HL-60/S4 treated with phorbol 12-myristate 13-acetate at 8.2 ng/mL for 4 days and 3 days (cell line): ENCODE measurements around the gene GJA4.
"Not testable (repeated sequence)": the region's sequence is repeated elsewhere in the genome, so short reads cannot be mapped to it uniquely, and the experiment has no call there.

ENCODE experiments used
- in situ Hi-C: fragments of 300-500 bp; cut with MboI; formaldehyde crosslinking; loops from 2 replicates; pipeline ENCODE4 v1.15.0; 2022; ENCODE audit warnings: low sequenced_read_pairs

GJA4 gene

DNA sequence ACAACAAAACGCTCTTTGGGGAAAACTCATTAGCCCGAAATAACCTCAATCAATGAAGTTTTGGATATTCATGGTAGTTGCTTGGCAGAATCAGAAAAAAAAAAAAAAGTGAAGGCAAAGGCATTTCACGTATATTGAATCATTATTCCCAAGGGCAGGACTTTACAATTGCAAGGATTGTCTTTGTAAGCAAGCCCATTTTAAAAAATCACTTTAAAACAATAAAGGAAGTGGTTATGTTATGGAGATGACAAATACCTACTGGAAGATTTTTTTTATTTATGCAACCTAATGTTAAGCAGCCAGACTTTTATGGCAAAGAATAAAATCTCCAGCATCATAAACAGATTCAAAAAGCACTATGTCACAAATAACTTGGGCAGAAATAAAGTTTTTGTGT is 23.9 kb upstream of the GJA4 start:
- in situ Hi-C loops, result no loop called here

DNA sequence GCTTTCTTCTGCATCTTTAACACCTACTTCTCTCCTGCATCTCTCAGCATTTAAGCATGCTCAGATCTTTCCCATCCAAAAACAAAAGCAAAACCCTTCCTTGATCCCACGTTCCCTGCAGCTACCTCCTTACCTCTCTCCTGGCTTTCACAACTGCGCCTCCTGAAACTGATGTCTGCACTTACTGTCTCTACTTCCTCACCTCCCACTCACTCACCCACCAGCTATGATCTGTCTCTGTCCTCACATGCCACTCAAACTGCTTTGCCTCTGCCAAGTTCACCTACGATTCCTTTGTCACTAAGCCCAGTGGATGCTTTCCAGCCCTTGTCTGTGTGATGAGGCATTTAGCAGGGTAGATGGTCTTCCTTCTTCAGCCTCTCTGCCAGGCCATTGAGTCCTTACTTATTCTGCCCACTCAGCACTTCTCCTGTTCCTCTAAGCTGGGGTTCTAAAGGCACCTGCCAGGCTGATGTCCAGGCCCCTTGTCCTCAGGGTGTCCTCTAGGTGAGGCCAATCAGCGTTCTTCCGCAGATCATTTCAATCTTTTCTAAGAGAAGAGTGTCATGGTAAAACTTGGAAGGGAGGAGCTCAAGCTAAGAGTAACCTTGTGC is 21.8 kb upstream of the GJA4 start:
- in situ Hi-C loops, result no loop called here

DNA sequence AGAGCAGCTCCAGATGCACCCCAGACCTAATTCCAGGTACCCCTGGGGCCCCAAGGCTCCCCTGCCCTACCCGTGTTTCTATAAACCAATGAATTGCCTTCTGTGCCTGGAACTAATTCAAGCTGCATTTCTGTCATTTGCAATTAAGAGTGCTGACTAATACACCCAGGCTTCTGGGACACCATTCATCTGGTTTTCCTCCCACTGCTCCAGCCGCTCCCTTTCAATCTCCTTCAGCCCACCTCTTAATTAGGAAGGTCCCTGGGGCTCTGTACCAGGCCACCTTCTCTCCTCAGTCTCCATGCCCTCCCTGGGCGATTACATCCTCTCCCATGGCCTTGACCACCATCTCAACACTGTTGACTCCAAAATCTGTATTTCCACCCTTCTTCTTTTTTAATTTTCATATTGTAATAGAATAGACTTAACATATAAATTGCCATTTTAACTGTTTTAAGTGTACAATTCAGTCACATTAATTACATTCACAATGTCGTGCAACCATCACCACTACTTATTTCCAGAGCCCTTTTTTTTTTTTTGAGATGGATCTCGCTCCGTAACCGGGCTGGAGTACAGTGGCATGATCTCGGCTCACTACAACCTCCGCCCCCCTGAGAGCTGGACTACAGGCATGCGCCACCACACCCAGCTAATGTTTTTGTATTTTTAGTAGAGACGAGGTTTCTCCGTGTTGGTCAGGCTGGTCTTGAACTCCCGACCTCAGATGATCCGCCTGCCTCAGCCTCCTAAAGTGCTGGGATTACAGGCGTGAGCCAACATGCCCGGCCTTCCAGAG is 21.0 kb upstream of the GJA4 start:
- in situ Hi-C loops, result no loop called here

DNA sequence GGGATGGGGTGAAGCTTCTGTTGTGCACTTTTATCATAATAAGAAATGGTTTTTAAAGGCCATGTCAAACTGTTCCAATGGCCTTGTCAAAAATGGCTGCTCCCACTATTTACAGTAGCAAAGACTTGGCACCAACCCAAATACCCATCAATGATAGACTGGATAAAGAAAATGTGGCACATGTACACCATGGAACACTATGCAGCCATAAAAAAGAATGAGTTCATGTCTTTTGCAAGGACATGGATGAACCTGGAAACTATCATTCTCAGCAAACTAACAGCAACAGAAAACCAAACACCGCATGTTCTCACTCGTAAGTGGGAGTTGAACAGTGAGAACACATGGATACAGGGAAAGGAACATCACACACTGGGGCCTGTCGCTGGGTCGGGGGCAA is 19.7 kb upstream of the GJA4 start:
- in situ Hi-C loops, result not testable (repeated sequence)

DNA sequence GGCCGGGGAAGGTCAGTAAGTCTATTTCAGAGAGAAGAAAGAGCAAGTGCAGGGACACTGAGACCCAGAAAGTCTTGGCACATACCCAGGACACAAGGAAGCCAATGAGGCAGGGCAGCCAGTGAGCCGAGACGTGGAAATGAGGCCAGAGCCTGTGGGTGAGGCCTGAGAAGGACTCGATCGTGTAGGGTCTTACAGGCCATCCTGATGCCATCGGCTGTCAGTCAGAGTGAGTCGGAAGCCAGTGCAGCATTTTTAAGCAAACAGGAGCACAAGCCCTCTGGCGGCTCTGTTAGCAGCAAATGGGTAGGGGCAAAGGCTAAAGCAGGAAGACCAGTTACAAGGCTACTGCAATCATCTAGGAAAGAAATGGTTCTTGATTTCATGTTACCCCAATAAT is 17.8 kb upstream of the GJA4 start:
- in situ Hi-C loops, result no loop called here

DNA sequence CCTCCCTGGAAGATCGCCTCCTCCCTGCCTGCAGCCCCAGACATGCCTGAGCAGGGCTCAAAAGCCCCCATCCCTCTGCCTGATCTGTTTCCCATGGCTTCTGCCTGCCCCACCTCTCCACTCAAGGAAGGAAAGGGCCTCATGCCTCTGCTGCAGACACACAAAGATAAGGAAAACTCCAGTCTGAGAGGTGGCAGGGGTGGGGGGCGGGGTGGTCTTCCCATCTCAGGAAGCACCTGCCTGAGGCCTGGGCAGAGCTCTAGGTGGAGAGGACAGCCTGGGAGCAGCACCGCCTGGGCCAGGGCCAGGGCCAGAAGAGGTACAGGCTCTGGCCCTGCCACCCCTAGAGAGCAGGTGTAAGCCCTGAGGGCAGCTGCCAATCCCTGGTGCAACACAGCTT is 15.9 kb upstream of the GJA4 start:
- in situ Hi-C loops, result no loop called here

DNA sequence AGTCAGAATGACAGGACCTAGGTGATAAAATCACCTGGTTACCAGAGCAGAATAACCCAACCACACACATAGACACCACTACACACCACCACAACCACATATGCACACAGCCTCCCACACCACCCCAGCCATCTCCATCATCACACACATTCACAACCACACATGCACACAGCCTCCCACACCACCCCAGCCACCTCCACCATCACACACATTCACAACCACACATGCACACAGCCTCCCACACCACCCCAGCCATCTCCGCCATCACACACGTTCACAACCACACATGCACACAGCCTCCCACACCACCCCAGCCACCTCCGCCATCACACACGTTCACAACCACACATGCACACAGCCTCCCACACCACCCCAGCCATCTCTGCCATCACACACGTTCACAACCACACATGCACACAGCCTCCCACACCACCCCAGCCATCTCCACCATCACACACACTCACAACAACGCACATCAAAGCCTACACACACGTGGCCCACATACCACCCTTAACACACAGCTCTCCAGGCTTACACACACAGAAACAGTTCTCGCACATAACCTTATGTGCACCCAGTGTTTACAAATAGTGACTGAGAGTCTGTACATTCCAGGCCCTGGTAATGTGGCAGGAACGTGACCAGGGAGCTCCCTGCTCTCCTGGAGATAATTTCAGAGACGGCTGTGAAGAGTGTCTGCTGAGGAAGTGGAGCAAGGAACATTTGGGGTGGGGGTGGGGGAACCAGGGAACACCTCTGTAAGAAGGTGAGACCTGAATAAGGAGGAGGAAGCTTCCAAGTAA is 15.1 kb upstream of the GJA4 start:
- in situ Hi-C loops, result no loop called here

DNA sequence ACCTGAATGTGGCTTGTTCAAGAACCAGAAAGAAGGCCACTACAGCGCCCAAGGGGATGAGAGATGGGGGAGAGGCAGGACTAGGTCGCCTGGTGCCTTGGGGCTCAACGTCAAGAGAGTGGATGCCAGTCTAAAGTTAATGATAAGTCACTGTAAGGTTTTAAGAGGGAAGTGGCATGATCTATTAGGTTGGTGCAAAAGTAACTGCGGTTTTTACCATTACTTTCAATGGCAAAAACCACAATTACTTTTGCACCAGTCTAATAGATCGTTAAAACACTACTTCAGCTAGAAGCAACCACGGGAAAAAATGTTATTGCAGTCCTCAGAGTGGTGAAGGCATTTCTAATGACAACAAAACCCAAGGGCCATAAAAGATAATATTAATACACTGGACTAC is 14.4 kb upstream of the GJA4 start:
- in situ Hi-C loops, result no loop called here

DNA sequence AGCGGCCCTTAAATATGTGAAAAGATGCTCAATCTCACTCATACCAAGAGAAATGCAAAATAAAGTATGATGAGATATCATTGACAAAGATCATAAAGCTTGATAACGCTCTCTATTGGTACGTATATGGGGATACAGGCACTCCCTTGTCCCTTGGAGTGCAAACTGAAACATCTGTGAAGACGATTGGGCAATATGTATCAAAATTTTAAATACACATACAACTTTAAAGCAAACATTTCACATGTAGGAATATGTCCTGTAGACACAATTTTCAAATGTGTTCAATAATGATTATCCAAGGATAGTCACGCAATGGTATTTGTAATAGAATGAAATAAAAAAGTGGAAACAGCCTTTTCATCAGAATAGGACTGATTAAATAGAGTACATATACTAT is 13.8 kb upstream of the GJA4 start:
- in situ Hi-C loops, result no loop called here

DNA sequence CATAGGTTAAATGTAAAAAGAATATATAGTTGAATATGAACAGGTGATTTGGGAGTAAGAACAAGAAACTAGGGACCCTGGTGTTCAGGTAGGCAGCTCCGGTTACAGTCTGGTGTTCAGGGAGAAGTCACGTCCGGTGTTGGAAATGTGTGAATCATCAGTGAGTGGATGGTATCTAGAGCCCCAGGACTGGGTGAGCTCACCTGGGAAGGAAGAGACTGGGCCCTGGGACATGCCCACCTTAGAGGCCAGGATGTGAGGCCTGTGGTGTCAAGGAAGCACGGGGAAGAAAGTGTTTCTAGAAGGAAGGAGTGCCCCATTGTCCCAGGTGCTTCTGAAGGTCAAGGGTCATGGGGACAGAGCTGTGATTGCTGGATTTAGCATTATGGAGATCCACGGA is 13.3 kb upstream of the GJA4 start:
- in situ Hi-C loops, result no loop called here

DNA sequence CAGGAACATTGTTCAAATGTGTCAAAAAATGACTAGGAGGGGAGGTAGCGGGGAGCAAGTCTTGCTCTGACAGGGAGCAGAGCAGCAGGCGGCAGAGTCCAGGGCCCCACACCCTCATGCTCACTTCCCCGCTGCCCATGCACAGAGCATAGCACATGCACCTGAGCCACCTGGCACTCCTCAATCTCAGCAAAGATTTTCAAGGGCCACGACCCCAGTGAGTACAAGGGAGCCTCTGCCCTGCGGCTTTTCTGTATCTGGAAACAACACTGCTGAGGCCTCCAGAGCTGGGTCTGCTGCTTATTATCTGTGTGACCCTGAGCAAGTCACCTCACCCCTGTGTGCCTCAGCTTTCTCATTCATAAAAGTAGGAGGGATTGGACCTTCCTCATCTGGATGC is 12.8 kb upstream of the GJA4 start:
- in situ Hi-C loops, result no loop called here

DNA sequence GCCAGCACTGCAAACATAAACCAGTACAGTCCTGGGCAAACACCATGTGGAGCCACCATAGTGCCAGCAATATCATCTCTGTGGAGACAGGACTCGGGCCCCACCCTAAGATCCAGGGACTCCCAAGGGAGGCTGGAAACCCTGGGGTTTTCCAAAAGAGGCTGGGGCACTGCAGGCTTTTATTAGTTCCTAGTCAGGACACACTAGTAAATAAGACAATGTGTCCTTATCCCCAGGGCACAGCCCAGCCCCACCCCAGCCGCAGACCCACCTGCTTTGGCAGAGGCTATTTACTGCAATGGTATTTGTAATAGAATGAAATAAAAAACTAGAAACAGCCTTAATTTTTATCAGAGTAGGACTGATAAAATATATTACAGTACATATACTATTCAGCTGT is 12.3 kb upstream of the GJA4 start:
- in situ Hi-C loops, result no loop called here

DNA sequence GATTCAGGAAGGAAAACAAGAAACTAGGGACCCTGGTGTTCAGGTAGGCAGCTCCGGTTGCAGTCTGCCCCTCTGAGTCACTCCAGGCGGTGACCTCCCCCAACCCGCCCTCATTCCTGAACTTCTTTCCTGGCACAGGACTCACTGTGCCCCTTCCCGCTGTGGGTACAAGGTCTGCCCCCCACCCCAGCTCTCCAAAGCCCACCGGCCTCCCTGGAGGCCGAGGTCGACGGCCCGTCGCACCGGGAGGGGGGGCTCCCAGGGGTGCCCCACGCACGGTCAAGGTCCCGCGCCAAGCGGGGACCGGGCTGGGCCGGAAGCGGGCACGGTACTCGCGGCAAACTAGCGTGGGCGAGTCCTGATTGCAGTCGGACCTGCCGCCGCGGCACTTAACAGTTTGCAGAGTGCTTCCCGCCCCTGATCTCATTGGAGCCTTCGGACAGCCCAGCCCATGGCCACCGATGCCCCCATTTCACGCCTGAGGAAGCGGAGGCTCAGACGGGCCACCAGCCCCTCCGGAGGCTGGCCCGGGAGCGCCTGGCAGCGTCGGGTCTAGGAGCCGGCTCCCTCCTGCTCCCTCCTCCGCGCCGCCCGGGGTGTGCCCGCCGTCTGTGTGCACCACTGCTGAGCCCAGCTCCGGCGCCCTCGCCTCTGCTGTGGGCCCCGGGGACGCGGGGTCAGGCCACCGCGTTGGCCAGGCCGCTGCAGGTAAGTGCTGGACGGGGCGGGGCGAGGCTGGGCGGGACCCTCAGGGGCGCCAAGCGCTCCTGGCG is 11.5 kb upstream of the GJA4 start, which contains the start of gene GJB3:
Gene GJB3 (plus strand): TSS at position 144 of the 773 bp plus-strand sequence. CDS start 3,549 bp downstream, outside the sequence.
- in situ Hi-C loops, result no loop called here

DNA sequence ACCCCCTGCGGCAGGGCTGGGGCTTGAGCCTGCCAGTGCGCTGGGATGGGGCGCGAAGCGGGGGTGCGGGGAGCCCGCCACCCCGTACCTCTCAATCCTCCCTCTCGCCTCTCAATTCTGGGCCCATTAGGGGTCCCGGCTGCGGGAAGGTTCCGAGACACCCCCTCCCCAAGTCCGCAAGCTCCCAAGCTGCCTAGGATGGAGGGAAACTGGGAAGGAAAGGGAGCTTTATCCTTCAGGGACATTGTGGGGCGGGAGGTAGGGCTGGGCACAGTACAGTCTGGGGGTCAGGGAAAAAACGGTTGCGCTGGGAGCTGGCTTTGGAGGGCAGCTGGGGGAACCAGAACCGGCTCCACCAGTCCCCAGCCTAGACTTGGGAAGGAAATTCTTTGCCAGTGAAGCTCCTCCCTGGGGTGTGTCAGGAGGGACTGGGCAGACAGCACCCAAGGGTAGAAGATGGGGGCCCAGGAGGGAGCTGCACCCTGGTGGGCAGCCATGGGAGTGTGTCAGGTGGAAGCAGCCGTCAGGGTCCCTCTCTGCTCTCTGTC is 10.9 kb upstream of the GJA4 start:
- in situ Hi-C loops, result no loop called here

DNA sequence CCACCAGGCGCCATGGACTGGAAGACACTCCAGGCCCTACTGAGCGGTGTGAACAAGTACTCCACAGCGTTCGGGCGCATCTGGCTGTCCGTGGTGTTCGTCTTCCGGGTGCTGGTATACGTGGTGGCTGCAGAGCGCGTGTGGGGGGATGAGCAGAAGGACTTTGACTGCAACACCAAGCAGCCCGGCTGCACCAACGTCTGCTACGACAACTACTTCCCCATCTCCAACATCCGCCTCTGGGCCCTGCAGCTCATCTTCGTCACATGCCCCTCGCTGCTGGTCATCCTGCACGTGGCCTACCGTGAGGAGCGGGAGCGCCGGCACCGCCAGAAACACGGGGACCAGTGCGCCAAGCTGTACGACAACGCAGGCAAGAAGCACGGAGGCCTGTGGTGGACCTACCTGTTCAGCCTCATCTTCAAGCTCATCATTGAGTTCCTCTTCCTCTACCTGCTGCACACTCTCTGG is 8.0 kb upstream of the GJA4 start:
- in situ Hi-C loops, result no loop called here

DNA sequence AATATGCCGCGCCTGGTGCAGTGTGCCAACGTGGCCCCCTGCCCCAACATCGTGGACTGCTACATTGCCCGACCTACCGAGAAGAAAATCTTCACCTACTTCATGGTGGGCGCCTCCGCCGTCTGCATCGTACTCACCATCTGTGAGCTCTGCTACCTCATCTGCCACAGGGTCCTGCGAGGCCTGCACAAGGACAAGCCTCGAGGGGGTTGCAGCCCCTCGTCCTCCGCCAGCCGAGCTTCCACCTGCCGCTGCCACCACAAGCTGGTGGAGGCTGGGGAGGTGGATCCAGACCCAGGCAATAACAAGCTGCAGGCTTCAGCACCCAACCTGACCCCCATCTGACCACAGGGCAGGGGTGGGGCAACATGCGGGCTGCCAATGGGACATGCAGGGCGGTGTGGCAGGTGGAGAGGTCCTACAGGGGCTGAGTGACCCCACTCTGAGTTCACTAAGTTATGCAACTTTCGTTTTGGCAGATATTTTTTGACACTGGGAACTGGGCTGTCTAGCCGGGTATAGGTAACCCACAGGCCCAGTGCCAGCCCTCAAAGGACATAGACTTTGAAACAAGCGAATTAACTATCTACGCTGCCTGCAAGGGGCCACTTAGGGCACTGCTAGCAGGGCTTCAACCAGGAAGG is 7.4 kb upstream of the GJA4 start:
- in situ Hi-C loops, result no loop called here

DNA sequence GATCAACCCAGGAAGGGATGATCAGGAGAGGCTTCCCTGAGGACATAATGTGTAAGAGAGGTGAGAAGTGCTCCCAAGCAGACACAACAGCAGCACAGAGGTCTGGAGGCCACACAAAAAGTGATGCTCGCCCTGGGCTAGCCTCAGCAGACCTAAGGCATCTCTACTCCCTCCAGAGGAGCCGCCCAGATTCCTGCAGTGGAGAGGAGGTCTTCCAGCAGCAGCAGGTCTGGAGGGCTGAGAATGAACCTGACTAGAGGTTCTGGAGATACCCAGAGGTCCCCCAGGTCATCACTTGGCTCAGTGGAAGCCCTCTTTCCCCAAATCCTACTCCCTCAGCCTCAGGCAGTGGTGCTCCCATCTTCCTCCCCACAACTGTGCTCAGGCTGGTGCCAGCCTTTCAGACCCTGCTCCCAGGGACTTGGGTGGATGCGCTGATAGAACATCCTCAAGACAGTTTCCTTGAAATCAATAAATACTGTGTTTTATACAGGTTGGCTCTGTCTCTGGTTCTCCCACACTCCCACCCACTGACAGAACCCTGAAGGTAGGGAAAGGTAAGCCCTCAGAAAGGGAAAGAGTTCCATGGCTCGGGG is 6.8 kb upstream of the GJA4 start:
- in situ Hi-C loops, result no loop called here

DNA sequence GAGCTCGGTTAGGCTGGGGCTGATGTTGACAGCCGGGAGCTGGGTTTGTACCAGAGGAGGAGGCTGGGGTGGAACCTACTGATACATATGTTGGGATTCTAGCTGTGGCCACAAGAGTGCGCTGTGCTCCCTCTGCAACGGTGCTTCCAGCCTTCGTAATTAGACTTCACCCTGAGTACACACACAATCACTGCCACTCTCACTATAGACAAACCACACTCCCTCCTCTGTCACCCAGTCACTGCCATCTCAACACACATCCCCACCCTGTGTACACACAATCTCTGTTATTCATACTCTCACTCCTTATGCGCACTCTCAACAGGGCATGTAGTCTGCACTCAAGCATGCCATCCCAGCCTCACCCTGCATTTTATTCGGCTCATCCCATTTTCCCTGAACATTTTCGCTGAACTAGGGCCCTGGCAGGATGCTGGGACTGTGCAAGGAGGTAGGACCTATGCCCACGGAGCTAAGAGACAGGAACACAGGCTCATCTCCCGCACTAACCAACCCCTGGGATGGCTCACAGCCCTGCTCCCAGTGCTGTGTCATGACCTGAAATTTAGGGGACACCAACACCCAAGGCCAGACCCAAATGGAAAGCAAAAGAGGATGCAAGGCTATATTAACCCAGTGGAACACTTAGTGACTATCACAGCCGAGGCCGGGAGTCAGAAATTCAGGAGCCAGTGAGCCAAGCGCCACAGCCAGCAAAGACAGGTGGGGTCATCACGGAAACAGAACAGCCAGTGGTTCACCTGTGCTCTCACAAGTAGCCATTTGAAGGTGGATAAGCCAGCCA is 6.1 kb upstream of the GJA4 start:
- in situ Hi-C loops, result no loop called here
